ENCODE measurements around the gene ARTN.

ARTN gene

DNA sequence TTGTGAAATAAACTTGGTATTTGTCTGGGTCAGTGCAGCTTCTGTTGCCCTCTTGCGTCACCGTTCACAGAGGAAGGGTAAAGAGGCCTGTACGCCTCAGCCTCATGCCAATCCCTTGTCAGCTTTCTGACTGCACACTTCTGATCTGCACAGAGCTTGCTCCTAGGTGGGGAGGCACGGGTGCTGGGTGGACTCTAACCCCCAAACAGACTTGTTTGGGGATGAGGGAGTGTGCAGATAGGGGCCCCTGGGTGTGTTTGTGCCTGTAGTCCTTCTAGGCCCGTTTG, 44.6 kb downstream of the ARTN start:
- TF ChIP-seq TAF1 (IDR thresholded peaks at IDR 0.05; ENCODE audit: low read depth) (no peak), CEBPB (IDR thresholded peaks at IDR 0.05) (no peak)

DNA sequence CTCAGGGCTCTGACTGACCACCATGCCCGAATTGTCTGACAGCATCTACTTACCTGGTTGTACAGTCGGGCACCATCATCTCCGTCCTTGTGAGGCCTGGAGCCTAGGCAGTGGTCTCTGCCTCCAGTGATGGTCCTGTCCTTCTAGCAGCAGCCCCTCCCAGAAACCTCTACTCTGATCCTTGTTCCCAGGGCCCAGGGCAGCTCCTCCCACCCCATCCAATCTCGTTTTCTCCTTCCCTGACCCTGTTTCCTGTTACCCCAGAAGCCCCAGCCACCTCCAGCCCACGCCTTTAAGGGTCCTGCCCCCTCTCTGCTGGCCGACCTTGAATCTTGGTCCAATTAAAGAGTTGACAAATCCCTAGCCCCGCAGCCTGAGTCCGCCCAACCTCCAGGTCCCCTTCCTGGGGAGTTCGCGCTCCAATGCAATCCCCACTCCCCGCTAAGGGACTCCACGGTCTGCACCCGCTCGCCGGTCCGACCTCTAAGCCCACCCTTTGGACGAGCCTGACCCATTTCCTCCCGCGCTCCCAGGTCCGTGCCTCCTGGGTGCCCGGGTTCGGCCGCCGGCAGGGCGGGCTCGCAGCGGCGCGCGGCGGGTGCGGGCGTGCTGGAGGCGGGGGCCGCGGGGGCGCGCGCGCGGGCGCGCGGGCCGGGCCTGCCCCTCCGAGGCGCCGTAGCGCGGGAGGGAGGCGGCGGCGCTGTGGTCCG, 45.1 kb downstream of the ARTN start, which contains the start of gene B4GALT2:
TSS of gene B4GALT2 (plus strand) at position 660 of the 710 bp plus-strand sequence. CDS start 1,951 bp downstream, outside the sequence.
- TF ChIP-seq CREB1 (IDR thresholded peaks at IDR 0.05; ENCODE audit: low read depth) (no peak), FOXM1 (IDR thresholded peaks at IDR 0.05; ENCODE audit: borderline replicate concordance, low read depth) (no peak), TEAD4 (IDR thresholded peaks at IDR 0.05) (no peak), NFIC (IDR thresholded peaks at IDR 0.05) (no peak), TCF12 (IDR thresholded peaks at IDR 0.05; ENCODE audit: low read depth) (no peak)

DNA sequence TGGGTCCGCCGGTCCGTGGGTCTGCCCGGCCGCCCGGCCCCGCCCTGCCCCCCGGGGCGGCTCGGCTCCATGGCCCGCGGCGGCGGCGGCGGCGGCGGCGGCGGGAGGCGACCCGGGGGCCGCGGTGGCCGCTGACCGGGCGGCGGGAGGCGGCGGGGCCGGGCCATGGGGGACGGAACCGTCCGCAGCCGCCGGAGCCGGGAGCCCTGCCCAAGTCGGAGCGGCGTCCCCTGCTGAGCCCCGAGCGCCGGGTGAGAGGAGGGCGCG, 45.6 kb downstream of the ARTN start:
- no peak for TF ChIP-seq CREB1 (IDR thresholded peaks at IDR 0.05; ENCODE audit: low read depth)
- no peak for TF ChIP-seq ZBTB7A (IDR thresholded peaks at IDR 0.05; ENCODE audit: low read depth)
- TF ChIP-seq CEBPB (IDR thresholded peaks at IDR 0.05), result no peak
- no peak for TF ChIP-seq EP300 (IDR thresholded peaks at IDR 0.05; ENCODE audit: borderline replicate concordance)
- no peak for TF ChIP-seq TCF12 (IDR thresholded peaks at IDR 0.05; ENCODE audit: low read depth)
- no peak for TF ChIP-seq FOXM1 (IDR thresholded peaks at IDR 0.05; ENCODE audit: borderline replicate concordance, low read depth)
- TF ChIP-seq RAD21 (IDR thresholded peaks at IDR 0.05; ENCODE audit: low read depth), result no peak
- TF ChIP-seq, protein P1, sequence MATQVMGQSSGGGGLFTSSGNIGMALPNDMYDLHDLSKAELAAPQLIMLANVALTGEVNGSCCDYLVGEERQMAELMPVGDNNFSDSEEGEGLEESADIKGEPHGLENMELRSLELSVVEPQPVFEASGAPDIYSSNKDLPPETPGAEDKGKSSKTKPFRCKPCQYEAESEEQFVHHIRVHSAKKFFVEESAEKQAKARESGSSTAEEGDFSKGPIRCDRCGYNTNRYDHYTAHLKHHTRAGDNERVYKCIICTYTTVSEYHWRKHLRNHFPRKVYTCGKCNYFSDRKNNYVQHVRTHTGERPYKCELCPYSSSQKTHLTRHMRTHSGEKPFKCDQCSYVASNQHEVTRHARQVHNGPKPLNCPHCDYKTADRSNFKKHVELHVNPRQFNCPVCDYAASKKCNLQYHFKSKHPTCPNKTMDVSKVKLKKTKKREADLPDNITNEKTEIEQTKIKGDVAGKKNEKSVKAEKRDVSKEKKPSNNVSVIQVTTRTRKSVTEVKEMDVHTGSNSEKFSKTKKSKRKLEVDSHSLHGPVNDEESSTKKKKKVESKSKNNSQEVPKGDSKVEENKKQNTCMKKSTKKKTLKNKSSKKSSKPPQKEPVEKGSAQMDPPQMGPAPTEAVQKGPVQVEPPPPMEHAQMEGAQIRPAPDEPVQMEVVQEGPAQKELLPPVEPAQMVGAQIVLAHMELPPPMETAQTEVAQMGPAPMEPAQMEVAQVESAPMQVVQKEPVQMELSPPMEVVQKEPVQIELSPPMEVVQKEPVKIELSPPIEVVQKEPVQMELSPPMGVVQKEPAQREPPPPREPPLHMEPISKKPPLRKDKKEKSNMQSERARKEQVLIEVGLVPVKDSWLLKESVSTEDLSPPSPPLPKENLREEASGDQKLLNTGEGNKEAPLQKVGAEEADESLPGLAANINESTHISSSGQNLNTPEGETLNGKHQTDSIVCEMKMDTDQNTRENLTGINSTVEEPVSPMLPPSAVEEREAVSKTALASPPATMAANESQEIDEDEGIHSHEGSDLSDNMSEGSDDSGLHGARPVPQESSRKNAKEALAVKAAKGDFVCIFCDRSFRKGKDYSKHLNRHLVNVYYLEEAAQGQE (IDR thresholded peaks at IDR 0.05; ENCODE audit: low read depth), result no peak
- no peak; the same call in 1 of the 2 replicates for TF ChIP-seq TAF1 (IDR thresholded peaks at IDR 0.05; ENCODE audit: low read depth)
- TF ChIP-seq YY1 (IDR thresholded peaks at IDR 0.05; ENCODE audit: low read depth), result no peak
- no peak for TF ChIP-seq EGR1 (IDR thresholded peaks at IDR 0.05)

DNA sequence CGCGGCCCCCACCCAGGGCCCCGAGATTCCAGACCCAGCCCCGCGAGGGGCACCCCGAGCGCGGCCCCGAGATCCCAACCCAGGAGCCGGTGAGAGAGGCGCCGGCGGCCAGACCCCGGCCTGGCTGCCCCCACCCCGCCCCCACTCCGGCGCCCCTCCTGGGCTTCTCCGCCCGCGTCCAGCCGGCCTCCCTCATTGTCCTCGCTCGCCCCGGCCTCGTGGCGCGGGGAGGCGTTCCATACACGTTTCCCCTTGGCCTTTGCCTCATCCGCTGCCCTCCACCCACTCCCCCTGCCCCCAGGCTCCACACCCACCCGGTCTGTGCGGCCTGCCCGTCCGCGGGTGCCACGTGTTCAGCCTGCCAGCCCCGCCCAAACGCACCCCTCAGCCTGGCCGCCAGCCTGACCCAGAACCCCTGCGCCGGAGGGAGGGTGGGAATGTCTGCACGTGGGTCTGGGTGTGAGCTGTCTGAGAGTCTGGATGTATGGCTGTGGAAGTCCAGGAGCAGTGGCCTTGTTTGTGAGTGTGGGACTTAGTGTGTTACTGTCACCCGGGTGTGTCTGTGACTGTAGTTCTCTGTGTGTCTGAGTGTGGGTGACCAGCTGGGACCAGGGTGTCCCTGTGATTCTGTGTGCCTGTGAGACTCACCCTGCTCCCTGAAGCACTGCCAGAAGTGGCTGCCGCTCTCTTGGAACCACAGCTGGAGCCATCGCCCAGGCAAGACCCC, 46.1 kb downstream of the ARTN start:
- TF ChIP-seq, protein P2, sequence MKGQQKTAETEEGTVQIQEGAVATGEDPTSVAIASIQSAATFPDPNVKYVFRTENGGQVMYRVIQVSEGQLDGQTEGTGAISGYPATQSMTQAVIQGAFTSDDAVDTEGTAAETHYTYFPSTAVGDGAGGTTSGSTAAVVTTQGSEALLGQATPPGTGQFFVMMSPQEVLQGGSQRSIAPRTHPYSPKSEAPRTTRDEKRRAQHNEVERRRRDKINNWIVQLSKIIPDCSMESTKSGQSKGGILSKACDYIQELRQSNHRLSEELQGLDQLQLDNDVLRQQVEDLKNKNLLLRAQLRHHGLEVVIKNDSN (IDR thresholded peaks at IDR 0.05), result peak; percentile 83
- TF ChIP-seq, protein P3, sequence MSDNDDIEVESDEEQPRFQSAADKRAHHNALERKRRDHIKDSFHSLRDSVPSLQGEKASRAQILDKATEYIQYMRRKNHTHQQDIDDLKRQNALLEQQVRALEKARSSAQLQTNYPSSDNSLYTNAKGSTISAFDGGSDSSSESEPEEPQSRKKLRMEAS (IDR thresholded peaks at IDR 0.05), result peak; percentile 93
- peak; percentile 39; the same call in 1 of the 2 replicates for TF ChIP-seq ZBTB7A (IDR thresholded peaks at IDR 0.05; ENCODE audit: low read depth)
- no peak for TF ChIP-seq CREB1 (IDR thresholded peaks at IDR 0.05; ENCODE audit: low read depth)

DNA sequence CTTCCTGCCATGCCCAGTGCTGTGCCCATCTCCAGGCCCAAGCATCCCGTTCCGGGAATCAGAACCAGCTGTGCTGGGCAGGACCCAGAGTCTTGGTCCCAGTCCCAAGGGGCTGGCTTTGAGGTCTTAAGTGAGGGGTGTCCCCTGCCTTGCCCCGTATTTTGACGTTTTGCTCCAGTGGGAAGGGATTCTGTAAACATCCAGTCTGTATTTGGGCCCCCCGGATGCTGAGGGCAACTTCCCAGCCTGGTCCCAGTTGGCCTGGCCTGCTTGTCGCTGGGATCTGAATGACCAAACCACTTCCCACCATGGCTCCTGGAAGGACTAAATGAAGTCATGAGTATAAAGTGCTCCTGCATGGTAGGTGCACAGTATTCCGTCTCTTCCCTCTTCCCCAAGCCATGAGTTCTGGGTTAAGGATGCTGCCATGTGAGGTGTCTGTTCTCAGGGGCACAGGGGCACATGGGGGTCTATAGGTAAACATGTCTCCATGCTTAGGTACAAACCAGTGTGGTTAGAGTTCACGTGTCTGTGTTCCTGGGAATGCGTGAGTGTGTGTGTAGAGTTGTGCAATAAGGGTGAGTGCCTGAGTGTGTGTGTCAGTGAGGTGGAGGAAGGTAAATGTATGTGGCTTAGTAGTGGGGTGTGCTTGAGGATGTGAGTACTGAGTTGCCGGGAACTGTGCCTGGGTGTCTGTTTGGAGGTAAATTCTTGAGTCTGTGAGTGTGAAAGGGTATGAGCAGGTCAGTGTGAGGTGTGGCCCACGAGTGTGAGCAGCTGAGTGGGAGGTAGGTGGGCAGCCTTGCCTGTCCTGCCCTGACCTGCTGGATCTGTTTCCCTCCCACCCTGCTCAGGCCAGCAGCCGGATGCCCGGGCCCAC, 46.9 kb downstream of the ARTN start:
- TF ChIP-seq NFIC (IDR thresholded peaks at IDR 0.05) (no peak), TCF12 (IDR thresholded peaks at IDR 0.05; ENCODE audit: low read depth) (no peak), TEAD4 (IDR thresholded peaks at IDR 0.05) (no peak), EGR1 (IDR thresholded peaks at IDR 0.05) (no peak), CEBPB (IDR thresholded peaks at IDR 0.05) (no peak), RAD21 (IDR thresholded peaks at IDR 0.05; ENCODE audit: low read depth) (no peak), FOXM1 (IDR thresholded peaks at IDR 0.05; ENCODE audit: borderline replicate concordance, low read depth) (no peak), EP300 (IDR thresholded peaks at IDR 0.05; ENCODE audit: borderline replicate concordance) (no peak), TAF1 (IDR thresholded peaks at IDR 0.05; ENCODE audit: low read depth) (no peak), YY1 (IDR thresholded peaks at IDR 0.05; ENCODE audit: low read depth) (no peak), CREB1 (IDR thresholded peaks at IDR 0.05; ENCODE audit: low read depth) (no peak), ZBTB7A (IDR thresholded peaks at IDR 0.05; ENCODE audit: low read depth) (no peak)
- TF ChIP-seq, protein P1 (IDR thresholded peaks at IDR 0.05; ENCODE audit: low read depth), result no peak

DNA sequence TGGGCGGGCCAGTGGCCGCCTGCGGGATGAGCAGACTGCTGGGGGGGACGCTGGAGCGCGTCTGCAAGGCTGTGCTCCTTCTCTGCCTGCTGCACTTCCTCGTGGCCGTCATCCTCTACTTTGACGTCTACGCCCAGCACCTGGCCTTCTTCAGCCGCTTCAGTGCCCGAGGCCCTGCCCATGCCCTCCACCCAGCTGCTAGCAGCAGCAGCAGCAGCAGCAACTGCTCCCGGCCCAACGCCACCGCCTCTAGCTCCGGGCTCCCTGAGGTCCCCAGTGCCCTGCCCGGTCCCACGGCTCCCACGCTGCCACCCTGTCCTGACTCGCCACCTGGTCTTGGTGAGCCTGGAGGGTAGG, 47.5 kb downstream of the ARTN start:
- TF ChIP-seq RAD21 (IDR thresholded peaks at IDR 0.05; ENCODE audit: low read depth), result no peak
- TF ChIP-seq ZBTB7A (IDR thresholded peaks at IDR 0.05; ENCODE audit: low read depth), result no peak
- no peak for TF ChIP-seq CREB1 (IDR thresholded peaks at IDR 0.05; ENCODE audit: low read depth)
- TF ChIP-seq, protein P1 (IDR thresholded peaks at IDR 0.05; ENCODE audit: low read depth), result no peak
- TF ChIP-seq YY1 (IDR thresholded peaks at IDR 0.05; ENCODE audit: low read depth), result no peak
- TF ChIP-seq, protein P2 (IDR thresholded peaks at IDR 0.05), result no peak
- TF ChIP-seq, protein P3 (IDR thresholded peaks at IDR 0.05), result no peak
